Non-pigmented ciliary epithelial cell (primary cell): Measurements from ENCODE around the gene TENM4.
A peak's percentile ranks its signal among the peaks of the same experiment; 100 is the strongest.
"Not testable (repeated sequence)": the region's sequence is repeated elsewhere in the genome, so short reads cannot be mapped to it uniquely, and the experiment has no call there.

Source experiments
- DNase-seq: peaks from one replicate; pipeline ENCODE4 v3.0.0-alpha.2; 2010; ENCODE audit warnings: low read depth

TENM4 gene

DNA sequence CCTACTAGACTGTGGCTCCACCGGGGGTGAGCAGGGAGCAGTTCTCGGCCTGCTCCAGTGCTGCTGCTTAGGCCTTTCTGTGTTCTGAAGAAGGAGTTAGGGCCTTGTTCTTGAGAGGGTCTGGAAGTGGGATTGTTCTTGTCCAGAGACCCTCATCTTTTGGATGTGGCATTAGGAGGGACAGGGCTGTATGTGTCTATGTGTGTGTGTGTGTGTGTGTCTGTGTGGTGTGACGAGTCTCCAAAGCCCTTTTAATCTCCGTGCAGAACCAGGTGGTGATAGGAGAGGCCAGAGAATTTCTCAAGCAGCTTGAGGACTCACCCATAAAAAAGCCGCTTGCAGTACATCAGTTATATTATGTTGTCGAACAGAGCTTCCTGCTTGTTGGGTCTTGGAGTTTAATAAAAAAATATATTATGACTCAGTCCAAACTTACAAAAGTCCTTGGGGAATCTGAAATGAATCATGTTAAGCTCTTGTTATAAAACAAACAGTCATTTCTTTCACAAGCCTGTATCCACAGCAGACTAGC, 196.5 kb downstream of the TENM4 start:
- peak; percentile 87 for DNase-seq

DNA sequence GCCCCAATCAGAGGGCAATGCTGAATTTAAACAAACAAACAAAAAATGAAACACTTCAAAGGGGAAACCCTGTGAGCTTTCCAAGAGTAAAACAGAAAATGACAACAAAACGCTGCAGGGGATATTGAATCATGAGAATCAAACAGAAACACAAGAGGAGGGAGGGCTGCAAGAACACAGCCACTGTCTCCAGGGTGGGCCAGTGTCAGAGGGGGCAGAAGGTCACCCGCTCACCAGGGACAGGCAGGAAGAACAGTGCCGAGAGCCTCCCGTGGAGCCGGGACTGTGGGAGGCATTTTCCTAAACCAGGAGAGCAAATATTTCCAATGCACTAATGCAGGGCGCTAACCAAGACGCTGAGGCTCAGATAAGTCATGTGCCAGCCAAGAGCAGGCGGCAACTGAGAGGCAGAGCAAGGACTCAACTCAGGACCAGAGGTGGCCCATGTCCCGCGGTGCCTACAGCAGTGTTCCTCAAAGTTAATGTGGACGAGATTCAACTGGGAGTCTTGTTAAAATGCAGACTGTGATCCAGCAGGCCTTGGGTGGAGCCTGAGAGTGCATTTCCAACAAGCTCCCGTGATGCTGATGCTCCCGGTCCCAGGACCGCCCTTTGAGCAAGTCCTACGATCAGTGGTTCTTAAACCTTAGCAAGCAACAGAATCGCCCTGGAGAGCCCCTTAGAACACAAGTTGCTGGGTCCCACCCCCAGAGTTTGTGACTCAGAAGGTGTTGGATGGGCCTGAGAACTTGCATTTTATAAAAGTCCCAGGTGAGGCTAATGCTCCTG, 197.2 kb downstream of the TENM4 start:
- DNase-seq, result no peak

DNA sequence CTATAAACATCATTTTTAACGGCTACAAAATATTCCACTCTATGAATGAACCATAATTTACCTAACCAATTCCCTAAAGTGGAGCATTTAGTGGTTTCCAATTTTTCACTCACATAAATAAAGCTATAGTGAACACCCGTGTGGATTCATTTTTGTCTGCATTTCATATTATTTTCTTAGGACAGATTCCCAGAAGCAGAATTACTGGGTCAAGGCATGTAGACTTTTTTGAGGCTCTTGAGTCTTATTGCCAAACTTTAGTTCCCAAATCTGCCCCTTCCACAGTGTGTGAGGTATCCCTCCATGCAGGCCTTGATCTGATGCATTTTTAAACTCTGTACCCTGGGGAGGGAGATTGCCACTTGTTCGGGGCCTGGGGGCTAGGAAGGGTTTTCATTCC, 198.2 kb downstream of the TENM4 start:
- no peak for DNase-seq

GRCh38 chr11:79241852-79242241, 199.0 kb downstream of the TENM4 start:
- no peak for DNase-seq

- no peak for DNase-seq
Measured at GRCh38 chr11:79241205-79241851, 199.5 kb downstream of the TENM4 start.

- DNase-seq, result peak; percentile 93
Measured at GRCh38 chr11:79237703-79238102, 203.1 kb downstream of the TENM4 start.

GRCh38 chr11:79237091-79237490, 203.7 kb downstream of the TENM4 start:
- no peak for DNase-seq

DNA sequence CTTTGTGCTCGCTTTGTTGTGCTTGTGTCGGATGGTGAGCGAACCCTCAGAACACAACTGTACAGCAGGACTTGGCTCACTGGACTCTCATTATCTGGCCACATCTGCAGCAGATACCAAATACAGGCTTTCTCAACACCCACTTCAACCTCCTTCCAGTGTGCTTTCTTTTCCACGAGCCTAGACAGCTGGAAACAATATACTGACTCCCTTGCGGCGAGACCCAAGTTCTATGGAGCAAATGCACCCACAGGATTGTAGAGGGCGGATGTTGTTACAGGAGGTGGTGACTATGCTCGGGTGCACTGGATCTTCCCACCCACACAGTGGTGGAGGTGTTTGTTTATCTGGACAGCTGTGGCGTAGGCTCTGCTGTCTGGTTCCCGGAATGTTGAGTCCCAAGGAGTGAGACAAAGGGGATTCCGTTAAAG, 204.3 kb downstream of the TENM4 start:
- peak; percentile 98 for DNase-seq

DNA sequence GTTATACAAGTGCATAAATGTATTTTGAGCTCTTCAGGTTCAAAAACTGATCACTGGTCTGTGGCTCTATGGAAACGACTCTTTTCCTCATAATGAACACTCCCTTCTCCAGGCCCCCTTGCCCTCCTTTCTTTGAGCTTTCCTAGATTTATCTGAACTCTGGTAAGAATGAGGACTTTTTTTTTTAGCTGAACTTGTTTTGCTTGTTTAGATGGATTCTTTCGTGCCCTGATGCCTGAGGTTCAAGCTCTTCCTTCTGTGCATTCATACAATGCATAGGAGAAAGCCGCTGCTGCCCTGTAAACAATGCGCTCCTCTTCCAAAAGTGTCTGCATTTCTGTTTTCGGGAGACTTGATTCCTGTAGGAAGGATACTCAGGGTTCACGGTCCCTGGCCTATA, 205.1 kb downstream of the TENM4 start:
- DNase-seq, result no peak

- DNase-seq, result no peak
Measured at GRCh38 chr11:79232346-79232745, 208.5 kb downstream of the TENM4 start.

DNA sequence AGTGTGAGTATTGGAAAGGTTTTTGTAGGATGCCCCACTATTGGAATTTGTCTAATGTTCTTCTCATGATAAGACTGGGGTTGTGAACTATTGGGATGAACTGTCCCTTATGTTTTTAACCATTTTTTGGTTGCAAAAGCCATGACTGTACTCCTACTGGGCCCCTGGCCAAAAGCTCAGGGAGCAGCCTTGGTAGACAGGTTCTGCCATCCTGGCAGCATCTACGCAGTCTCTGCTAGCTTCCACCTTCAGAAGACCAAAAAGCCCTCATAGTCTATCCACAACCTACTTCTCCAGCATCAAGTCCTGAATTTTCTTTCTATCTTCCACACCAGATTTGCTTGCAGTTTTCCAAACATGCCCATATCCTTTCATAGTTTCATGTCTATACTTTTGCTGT, 211.8 kb downstream of the TENM4 start:
- no peak for DNase-seq

DNA sequence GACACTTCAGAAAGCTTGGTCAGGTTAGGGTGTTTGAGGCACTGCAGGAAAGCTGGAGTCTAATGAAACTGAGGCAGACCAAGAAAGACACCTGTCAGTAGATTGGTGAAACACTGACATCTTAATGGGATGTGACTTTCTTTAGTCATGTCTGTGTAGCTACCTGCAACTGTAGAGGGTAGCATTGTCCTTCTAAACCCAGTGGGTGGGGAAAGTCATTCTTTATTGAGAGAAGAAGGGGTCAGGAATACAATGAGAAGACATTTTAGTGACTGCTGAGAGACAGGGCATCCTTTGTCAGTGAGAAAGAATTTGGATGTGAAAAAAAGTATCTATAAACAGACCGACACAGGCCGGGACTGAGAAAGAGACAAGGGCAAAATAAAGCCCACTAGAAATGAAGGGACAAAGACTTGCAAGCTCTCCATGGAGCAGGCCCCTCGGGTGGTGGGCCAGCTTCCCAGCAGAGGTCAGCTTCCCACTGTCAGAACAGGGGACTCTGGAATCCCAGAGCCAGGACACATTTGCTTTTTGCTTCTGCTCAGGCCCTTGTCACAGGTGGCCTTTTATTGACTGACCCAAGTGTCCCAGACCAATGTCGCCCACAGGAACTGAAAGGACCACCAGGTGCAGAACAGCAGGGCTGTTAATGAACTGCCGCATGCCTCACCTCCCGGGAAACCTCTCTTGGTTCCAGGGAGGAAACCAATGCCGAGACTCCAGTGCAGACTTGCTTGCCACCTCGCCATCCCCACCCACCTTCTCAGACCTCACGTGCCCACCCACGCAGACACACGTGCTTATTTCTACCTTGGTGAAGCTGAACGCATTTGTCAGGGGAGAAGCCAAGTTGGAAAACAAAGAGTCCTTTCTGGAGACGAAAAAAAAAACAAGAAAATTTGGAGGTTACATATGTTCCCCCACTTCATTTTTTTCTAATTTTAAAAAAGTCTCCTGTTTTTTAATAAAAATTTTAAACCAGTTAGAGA, 212.8 kb downstream of the TENM4 start:
- no peak for DNase-seq

GRCh38 chr11:79227308-79227707, 213.5 kb downstream of the TENM4 start:
- DNase-seq, result no peak

DNA sequence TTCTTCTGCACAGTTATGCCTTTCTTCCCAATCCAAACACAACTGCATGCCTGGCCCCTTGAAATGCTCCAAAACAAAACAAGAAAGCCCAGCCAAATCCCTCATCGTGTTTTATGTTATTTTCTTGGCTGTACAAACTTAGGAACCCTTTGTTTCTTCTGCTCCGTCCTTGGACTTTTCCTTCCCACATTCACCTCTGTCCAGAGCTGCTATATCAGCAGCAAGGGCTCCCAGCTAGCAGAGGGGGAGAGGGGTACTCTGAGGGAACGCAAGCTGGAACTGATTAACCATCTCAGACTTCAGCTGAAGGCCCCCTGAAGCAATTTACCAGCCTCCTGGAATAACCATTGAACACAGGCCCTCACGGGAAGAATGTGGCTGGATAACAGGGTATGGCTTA, 214.7 kb downstream of the TENM4 start:
- no peak for DNase-seq

GRCh38 chr11:79222163-79222562, 218.7 kb downstream of the TENM4 start:
- DNase-seq, result not testable (repeated sequence)

- no peak for DNase-seq
Measured at GRCh38 chr11:79221444-79222130, 219.2 kb downstream of the TENM4 start.

DNA sequence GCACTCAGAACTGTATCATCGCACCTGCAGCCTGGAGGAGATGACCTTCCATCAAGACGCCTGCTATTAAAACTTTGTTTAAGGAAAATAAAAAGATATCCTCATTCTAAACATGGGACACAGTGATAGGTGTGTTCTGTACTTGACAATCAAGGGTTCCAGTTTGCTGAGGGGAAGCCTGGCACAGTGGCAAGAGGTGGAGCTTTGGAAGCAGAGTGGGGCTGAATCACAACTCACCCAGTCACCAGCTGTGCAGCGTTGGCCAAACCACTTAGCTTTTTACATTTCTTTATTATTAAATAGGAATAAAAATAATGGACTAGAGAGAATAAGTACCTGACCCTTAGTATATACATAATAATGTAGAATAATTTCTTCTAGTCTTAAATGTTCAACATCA, 220.7 kb downstream of the TENM4 start:
- no peak for DNase-seq

DNA sequence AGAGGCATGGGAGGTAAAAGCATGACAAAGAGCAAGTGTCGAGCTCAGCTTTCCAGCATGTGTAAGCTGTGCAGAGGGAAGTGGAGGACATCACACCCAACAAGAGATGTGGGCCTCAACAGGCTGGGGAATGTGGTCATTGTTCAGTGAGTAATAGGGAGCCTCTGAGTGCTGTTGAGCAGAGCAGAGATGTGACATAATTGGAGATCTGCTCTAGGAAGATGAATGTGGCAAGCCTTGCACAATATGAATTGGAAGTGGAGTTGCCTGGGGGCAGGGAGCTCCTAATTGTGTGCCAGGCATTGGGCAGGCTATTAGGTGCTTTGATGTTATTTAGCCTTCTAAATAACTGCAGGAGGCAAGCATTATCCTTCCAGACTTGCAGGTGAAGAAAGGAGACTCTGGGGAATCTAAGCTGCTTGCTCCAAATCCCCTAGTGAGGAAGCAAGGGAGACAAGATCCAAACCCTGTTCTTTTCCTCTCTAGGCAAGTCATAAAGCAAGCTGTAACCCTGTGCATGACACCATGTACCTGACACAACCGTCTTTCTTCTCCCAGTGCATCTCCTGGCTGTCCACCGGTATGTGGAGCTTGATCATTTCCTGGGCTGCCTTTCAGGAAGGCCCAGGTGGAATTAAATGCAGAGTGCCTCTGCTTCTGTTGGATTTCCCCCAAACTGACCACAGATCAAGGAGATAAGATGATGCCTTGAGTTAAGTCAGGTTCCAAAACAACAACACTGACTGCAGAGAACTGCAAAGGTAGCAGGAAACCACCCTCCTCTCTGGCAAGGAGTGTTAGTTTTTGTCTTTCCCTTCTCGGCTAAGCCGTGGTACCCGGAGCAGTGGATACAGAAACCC, 221.4 kb downstream of the TENM4 start:
- no peak for DNase-seq

DNA sequence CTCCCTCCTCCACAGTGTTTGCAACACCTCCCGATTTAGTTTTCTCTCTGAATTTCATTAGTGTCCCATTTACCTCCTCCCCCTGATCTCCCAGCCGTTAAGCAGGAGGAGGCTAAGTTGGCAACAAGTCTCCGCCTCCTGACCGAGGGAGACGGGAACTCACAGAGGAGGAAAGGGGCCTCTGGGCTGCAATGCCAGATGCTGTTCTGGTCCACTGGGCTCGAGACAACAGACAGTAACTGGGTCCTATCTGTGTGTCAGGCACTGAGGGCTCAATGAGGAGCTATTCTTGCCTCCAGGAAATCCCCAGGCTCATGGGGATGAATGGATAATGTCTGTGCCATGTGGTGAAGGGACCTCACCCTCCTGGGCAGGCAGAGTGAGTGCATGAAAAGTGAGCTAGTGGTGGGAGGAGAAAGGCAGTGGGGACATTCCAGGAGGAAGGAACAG, 228.1 kb downstream of the TENM4 start:
- no peak for DNase-seq

DNA sequence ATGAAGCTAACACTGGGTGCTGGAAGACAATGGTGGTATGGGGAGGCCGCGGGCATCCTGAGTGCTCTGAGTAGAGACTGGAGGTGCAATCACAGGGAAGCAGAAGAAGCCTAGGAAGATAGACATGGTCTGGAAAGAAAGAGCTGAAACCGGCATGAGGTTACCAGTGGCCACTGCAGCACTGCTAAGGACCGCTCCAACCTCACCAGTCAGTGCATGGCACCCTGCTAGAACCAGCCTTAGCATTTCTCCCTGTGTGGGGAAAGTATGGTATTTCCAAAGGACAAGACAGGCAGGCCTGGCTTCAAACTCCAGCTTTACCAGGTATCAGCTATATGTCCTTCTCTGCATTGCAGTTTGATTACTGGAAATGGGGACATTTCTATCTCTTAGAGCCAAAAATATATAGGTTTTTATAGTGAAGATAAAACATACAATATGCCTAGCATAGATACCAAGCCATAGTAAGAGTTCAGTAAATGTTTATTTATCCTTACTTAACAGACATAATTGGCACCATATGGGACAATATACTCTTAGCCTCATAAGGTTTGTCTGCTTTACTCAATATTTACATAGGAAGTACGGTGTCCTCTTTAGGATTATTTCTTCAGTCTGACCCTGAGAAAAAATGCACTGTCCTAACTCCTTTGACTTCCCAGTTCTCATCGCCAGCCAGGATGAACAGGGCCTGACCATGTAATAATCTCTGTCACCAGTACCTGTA, 231.1 kb downstream of the TENM4 start:
- no peak for DNase-seq
